SK-MEL-5 (cell line): ENCODE results near the gene PDGFD. TPM values are rescaled to one million over a fixed set of nuclear protein-coding genes. Genes with fewer than 3 reads are reported as not detected.

Experiments used
- DNase-seq: peaks from one replicate; pipeline ENCODE4 v3.0.0-alpha.2; 2016; ENCODE audit warnings: low read depth, low spot score
- in situ Hi-C: cut with HindIII; loops from 2 replicates; pipeline ENCODE4 v1.10.0; 2016; ENCODE audit warnings: low sequenced_read_pairs, high pct_unique_total_duplicates, low pct_unique_long_range_greater_than_20kb
- total RNA-seq: library from RNA; depleted of rRNA; stranded (reverse); fragments of >200 nt; shearing (Covaris generic); gene quantifications from 2 replicates; pipeline ENCODE4 v1.2.3, GENCODE V29; 2014

The PDGFD gene
- total RNA-seq, 1 experiment from 2014 or later = 11.9 TPM

- in situ Hi-C loops = no loop called here
These were observed 265.9 kb downstream of the PDGFD start for GRCh38 chr11:103898065-103898464.

GRCh38 chr11:103897160-103897936, 266.6 kb downstream of the PDGFD start:
- in situ Hi-C loops = no loop called here
- DNase-seq = no peak

More at GRCh38 chr11:103898065-103898464, 265.9 kb downstream of the PDGFD start:
- no peak for DNase-seq

DNA sequence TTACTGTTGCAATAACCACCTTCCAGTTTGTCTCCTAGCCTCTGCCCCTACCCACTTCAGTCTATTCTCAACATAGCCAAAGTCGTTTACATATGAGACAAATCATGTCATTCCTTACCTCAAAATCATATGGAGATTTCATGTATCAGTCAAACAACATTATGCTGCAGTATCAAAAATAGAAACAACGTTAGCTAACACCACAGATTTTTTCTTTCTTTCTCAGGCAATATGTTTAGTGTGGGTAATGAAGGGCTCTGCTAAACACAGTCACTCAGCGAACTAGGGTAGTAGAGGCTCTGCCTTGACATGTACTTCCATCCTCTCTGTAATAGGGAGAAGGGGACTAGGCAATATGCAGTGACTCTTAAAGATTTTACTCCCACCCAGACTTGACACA, 268.8 kb downstream of the PDGFD start:
- in situ Hi-C loops = no loop called here

DNA sequence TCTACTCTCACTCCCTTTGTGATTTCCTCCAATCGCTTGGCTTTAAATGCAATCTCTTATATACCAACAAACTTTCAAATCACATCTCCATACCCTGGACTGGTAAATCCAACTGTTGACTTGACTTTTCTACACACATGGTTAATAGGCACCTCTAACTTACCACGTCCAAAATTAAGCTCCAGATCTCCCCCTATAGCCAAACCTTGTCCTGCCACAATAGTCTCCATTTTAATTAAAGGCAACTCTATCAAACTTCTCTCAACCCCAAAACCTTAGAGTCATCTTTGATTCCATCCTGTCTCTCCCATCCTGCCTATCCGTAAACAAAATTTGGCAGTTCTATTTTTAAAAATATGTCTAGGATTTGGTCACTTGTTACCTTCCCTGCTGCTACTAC, 269.3 kb downstream of the PDGFD start:
- in situ Hi-C loops = no loop called here
- DNase-seq = no peak

More for the DNA sequence above, 268.8 kb downstream of the PDGFD start:
- DNase-seq = no peak

DNA sequence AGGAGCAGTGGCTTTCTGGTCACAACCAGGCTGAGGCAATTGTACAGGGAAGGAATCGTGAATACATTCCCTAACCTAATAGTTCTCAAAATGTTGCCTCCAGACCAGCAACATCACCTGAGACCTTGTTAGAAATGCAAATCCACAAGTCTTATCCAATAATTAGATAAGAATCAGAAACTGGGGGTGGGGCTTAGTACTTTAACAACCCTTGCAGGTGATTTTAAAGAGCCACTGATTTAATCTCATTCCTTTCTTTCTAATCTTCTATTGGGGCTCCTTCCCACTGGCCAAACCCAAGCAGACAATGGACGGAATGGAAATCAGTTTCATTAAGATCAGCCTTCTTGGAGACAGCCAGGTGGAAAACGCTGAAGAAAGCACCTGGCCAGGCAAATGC, 269.9 kb downstream of the PDGFD start:
- no peak for DNase-seq
- in situ Hi-C loops = no loop called here

DNA sequence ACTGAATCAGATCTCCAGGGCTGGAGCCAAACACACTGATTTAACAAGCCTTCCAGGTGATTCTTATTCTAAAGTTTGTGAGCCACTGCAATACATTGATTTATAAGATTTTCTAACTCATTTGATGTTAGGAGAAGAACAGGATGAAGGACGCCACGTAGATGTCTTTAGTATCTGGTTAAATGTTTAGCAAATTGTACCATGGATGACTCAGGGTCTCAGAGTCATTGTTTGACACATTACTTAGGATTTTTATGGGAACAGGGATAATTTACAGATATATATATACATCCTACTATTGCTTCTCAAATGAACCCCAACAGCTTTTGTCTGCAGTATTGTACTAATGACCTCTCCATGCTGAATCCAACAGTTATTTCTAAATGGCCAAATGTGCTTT, 270.6 kb downstream of the PDGFD start:
- no peak for DNase-seq
- in situ Hi-C loops = no loop called here

GRCh38 chr11:103892603-103893002, 271.3 kb downstream of the PDGFD start:
- peak; percentile 28 for DNase-seq
- in situ Hi-C loops = no loop called here

DNA sequence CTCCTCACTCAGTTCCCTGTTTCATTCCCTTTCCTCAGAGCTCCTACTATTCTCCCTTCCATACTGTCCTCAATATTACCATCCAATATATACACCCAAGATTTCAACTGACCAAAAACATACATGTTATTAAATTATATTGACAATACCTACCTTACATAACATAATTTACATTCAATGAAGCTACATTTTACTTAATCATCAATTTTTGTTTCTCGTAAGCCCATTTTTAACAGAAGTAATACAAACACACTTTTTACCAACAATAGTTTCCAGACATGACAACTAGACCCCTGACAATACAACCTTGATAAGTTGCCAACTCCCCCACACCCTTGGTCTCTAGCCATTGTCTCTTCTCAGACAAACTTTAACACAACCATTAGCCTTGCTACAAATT, 273.3 kb downstream of the PDGFD start:
- in situ Hi-C loops = no loop called here
- DNase-seq = no peak

DNA sequence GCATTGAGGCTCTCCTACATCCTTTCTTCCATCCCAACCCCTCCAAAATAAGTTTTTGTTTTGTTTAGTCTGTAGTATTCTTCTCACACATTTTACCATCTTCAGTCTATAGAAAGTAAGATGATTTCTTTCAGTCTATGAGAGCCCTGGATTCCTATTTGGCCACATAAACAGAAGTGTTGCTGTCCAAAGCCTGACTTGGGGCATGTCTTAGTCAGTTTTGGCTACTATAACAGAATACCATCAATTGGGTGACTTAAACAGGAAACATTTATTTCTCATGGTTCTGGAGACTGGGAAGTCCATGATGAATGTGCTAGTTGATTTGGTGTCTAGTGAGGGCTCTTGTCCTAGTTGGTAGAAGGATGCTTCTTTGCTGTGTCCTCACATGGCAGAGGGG, 274.3 kb downstream of the PDGFD start:
- in situ Hi-C loops = no loop called here
- DNase-seq = no peak

DNA sequence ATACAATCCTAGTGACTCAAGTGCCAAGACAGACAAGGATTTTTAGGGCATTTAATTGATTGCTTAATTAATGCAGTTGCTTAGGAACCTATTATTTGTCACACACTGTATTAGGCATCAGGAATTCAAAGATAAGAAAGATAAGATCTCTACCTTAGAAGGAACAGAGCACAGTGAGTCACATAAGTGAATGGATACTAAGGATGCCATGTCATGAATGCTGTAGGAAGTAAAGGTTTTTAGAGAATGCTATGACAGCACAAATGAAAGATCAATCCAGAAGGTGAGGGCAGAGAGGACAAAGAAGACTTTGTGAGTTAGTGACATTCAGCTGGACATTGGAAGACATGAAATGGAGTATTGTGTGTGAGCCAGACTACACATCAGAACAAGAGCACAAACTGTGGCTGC, 275.4 kb downstream of the PDGFD start:
- in situ Hi-C loops = no loop called here
- DNase-seq = peak; percentile 16

- no peak for DNase-seq
- in situ Hi-C loops = no loop called here
These were observed 276.8 kb downstream of the PDGFD start for GRCh38 chr11:103887001-103887658.

DNA sequence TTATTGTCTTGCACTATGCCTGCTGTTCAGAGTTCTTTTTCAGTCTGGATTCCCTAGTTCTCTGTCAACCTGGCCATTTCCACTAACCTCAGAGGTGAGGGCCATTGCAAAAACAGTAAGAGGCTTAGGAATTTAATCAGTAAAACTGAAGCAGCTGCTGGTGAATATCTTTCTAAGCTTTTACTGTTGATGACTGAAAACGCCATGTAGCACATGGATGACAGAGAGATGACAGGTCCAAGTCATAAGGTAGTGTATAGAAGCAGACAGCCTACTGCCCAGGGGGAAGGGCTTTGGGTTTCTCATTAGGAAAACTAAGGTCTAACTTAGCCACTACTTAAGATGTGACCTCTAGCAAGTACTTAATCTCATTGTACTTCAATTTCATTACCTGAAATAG, 280.1 kb downstream of the PDGFD start:
- in situ Hi-C loops = no loop called here
- DNase-seq = no peak

GRCh38 chr11:103883291-103883690, 280.7 kb downstream of the PDGFD start:
- no peak for DNase-seq
- in situ Hi-C loops = no loop called here

DNA sequence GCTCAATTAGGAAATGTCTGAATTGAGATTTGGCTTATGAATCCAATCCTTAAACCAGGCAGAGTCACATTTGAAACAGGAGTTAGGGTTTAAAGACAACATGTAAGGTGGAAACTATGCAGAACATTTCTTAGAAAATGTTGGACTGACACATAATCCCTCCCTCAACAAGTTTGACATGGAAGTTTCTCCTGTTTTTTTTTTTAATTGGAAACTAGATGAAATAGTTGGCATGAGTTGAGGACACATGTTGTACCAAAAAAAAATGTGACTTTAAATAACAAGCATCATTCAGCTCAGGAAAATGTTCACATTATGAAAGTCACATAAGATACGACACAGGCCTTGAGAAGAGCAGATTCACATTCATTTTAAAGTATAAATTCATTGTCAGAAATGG, 282.4 kb downstream of the PDGFD start:
- DNase-seq = no peak
- in situ Hi-C loops = no loop called here

DNA sequence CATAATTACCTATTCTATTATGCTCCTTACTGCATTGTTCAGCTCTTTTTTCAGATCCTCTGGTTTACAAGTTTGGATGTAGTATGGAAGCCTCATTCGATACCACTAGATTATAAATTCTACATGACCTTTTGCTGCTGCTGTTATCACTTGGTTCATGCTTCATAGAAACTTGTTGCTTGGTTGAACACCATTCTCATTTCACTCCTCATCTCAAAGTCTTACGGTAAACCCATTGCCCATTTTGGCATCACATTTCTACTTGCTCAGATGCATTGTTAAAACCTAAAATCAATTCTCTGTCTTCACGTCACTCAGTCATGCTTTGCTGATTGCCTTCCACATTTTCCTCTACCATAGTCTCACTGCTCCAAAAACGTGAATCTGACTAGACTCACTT, 283.0 kb downstream of the PDGFD start:
- no peak for DNase-seq
- in situ Hi-C loops = no loop called here

GRCh38 chr11:103878646-103879045, 285.3 kb downstream of the PDGFD start:
- no peak for DNase-seq
- in situ Hi-C loops = no loop called here

DNA sequence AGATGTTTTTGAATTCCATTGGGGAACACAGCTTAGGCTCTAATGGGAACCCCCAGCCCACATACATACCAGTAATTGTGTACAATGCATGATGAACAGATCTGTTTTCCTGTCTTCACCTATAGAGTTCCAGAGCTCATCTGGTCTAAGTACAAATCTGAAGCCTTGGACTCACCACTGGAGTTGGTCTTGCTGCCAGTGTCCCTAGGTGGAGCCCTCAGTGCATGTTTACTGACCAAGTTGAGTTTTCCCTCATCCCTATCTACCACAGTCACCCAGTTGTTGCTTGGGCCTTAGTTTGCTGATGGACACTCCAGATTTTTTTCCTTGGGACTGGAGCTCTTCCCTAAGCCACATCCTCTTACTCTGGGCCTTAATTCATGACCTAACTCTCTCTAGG, 286.7 kb downstream of the PDGFD start:
- peak; percentile 26 for DNase-seq
- in situ Hi-C loops = no loop called here

DNA sequence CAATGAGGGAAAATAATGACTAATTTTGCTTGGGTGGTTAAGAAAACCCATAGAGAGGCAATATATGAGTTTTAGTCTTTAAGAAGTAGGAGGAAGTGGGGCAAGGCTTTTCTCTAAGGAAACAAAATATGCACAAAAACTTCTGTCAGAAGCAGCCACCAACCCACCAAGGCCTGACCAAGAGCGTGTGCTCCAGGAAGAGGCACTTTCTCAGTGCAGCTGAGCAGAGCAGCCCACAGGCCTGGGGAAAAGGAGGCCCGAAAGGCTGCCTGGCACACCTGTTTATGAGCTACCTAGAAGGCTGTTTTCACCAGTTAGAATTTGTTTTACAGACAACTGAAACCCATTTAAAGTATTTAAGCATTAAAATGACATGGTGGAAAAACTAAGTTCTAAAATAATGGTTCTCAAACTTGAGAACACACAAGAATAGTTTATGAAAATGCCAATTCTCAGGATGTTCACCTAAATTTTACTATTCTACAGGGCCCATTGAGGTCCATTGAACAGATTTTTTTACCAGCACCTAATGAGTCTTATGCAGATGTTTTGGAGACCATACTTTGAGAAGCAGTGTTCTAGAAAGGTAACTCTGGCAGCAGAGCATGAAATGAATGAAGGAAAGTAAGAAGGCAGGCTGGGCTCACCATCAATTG, 288.0 kb downstream of the PDGFD start:
- no peak for DNase-seq
- in situ Hi-C loops = no loop called here

DNA sequence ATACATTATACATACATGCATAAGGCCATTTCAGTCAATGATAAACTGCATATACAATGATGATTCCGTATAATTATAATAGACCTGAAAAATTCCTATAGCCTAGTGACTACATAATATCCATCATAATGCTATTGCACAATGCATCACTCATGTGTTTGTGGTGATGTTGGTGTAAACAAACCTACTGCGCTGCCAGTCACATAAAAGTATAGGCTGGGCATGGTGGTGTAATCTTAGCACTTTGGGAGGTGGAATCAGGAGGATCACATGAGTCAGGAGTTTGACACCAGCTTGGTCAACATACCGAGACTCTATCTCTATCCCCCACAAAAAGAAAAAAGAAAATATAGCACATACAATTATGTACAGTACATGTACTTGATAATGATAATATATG, 291.2 kb downstream of the PDGFD start:
- in situ Hi-C loops = no loop called here
- DNase-seq = no peak
